ENCODE data around the gene SLC16A12. TPM values are rescaled to one million over a fixed set of nuclear protein-coding genes. Genes with fewer than 3 reads are reported as not detected.

The SLC16A12 gene
- total and polyA plus RNA-seq, 2 of the 13 experiments (the other 11 are each of a cell fraction or from before 2014, with no cell fraction given) = 0.02 TPM; not detected in 1

DNA sequence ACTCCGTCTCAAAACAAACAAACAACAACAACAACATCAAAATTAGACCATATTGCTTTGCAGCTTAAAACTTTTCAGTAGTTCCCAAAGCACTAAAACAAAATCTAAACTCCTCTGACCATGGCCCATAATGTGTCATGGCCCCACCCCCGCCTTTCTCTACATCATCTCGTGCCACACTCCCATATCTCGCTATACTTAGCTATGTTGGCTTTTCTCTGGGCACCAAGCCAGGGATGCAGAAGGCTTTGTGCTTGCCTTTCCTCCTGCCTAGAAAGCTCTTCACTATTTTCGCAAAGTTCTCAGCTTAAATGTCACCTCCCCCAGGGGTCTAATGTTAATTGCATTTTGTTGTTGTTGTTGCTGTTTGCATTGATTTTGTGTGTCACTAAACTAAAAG is 15.1 kb upstream of the SLC16A12 start:
- 41% methylated on average over 5 of the region's 5 CpGs for WGBS (ENCODE audit: low lambda C conversion rate)
- DNase-seq (ENCODE audit: low spot score) (no peak), FAIRE-seq (no peak), ATAC-seq (no peak)
- in situ Hi-C loops (cut with HindIII; ENCODE audit: extremely low pct_ligation_motif_present, low pct_unique_long_range_greater_than_20kb) = no loop called here
- H3K4me3 ChIP-seq (replicated peaks in 1 of 3; ENCODE audit: insufficient read depth in 1 of 3, low read depth in 2 of 3, low read length in 3 of 3) = no peak overlapping the region
- intact Hi-C loops (cut with micrococcal nuclease; ENCODE audit: unreplicated experiment) = loop anchor here (10.0 kb wide), 1 partner anchor 526 kb away; no protein-coding TSS in a partner anchor
- H3K27me3 ChIP-seq (ENCODE audit: control insufficient read depth in 1 of 2, insufficient read depth in 2 of 2, low read length in 2 of 2) = no peaks in the 10 kb centered on the region
- POLR2A ChIA-PET = no interaction called here
- no peak overlapping the region for H3K4me2 ChIP-seq (ENCODE audit: low read depth, low read length)
- no peak overlapping the region for H2AFZ ChIP-seq (ENCODE audit: low read length)
- H3K36me3 ChIP-seq (replicated peaks in 1 of 2; ENCODE audit: control insufficient read depth in 1 of 2, insufficient read depth in 2 of 2, low read length in 2 of 2) = no peaks in the 10 kb centered on the region
- CTCF ChIA-PET (ENCODE audit: low intra/inter-chr PET ratio, low total read pairs) = no interaction called here
- TF ChIP-seq KDM6A (CRISPR knock-in tag; IDR thresholded peaks at IDR 0.05; ENCODE audit: low read depth) = no peak
- no peak for TF ChIP-seq SMAD3 (CRISPR knock-in tag; IDR thresholded peaks at IDR 0.05)
- TF ChIP-seq ZNF10 (CRISPR knock-in tag; IDR thresholded peaks at IDR 0.05; ENCODE audit: borderline replicate concordance, low read depth) = no peak
- TF ChIP-seq, protein P1, sequence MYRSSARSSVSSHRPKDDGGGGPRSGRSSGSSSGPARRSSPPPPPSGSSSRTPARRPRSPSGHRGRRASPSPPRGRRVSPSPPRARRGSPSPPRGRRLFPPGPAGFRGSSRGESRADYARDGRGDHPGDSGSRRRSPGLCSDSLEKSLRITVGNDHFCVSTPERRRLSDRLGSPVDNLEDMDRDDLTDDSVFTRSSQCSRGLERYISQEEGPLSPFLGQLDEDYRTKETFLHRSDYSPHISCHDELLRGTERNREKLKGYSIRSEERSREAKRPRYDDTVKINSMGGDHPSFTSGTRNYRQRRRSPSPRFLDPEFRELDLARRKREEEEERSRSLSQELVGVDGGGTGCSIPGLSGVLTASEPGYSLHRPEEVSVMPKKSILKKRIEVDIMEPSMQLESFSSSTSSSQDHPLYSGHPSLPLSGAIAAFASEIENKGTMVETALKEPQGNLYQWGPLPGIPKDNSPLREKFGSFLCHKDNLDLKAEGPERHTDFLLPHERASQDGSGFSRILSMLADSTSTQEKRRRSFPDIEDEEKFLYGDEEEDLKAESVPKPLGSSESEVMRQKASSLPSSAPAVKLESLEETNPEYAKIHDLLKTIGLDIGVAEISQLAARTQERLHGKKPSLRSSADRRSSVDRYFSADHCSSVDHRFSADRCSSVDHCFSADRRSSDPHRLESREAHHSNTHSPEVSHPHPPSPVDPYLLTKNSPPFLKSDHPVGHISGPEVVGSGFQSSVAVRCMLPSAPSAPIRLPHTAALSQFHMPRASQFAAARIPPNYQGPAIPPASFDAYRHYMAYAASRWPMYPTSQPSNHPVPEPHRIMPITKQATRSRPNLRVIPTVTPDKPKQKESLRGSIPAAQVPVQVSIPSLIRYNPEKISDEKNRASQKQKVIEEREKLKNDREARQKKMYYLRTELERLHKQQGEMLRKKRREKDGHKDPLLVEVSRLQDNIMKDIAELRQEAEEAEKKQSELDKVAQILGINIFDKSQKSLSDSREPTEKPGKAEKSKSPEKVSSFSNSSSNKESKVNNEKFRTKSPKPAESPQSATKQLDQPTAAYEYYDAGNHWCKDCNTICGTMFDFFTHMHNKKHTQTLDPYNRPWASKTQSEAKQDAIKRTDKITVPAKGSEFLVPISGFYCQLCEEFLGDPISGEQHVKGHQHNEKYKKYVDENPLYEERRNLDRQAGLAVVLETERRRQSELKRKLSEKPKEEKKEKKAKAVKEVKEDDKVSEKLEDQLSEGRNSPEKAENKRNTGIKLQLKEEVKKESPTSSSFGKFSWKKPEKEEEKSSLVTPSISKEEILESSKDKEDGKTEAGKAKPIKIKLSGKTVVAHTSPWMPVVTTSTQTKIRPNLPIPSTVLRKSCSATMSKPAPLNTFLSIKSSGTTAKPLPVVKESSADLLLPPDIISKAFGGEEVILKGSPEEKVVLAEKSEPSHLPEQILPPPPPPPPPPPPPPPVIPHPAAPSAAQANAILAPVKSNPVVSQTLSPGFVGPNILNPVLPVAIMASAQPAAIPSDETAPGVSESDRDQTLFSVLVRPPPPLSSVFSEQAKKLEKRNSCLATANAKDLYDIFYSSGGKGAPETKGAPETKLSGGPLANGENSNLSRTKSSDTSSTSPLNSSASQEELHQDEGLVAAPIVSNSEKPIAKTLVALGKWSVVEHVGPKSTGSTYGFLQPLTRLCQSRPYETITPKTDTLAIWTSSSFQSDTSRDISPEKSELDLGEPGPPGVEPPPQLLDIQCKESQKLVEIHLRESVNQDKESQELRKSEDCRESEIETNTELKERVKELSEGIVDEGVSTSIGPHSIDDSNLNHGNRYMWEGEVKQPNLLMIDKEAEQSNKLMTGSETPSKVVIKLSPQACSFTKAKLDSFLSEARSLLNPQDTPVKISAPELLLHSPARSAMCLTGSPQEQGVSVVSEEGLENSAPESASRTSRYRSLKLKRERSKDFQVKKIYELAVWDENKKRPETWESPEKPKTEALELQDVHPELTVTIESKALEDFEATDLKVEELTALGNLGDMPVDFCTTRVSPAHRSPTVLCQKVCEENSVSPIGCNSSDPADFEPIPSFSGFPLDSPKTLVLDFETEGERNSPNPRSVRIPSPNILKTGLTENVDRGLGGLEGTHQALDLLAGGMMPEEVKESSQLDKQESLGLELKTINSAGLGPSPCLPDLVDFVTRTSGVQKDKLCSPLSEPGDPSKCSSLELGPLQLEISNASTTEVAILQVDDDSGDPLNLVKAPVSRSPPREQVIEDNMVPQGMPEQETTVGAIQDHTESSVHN (CRISPR knock-in tag; IDR thresholded peaks at IDR 0.05) = no peak
- TF ChIP-seq, protein P2, sequence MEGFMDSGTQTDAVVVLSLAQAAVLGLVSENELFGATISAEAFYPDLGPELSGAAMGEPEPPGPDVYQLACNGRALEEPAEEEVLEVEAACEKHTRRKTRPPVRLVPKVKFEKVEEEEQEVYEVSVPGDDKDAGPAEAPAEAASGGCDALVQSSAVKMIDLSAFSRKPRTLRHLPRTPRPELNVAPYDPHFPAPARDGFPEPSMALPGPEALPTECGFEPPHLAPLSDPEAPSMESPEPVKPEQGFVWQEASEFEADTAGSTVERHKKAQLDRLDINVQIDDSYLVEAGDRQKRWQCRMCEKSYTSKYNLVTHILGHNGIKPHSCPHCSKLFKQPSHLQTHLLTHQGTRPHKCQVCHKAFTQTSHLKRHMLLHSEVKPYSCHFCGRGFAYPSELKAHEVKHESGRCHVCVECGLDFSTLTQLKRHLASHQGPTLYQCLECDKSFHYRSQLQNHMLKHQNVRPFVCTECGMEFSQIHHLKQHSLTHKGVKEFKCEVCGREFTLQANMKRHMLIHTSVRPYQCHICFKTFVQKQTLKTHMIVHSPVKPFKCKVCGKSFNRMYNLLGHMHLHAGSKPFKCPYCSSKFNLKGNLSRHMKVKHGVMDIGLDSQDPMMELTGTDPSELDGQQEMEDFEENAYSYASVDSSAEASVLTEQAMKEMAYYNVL (CRISPR knock-in tag; IDR thresholded peaks at IDR 0.05; ENCODE audit: borderline replicate concordance) = no peak
- no peak for TF ChIP-seq ZNF282 (IDR thresholded peaks at IDR 0.05; ENCODE audit: partially characterized antibody)
- no peak for TF ChIP-seq HMGA1 (CRISPR knock-in tag; conservative IDR thresholded peaks at IDR 0.05)
- no peak overlapping the region for H3K9ac ChIP-seq (ENCODE audit: insufficient read depth, low read depth, low read length)
- H3K27ac ChIP-seq (ENCODE audit: extremely low read length, insufficient read depth, low read length) = no peak overlapping the region
- no peaks in the 10 kb centered on the region for H4K20me1 ChIP-seq (ENCODE audit: insufficient read depth, low read length)
- H3K79me2 ChIP-seq (ENCODE audit: insufficient read depth, low read length) = no peaks in the 10 kb centered on the region
- no peaks in the 10 kb centered on the region for H3K9me3 ChIP-seq (ENCODE audit: low read length)
- H3K4me1 ChIP-seq (ENCODE audit: insufficient read depth, low read length) = peaks cover 9% of the 10 kb centered on the region; the same call in 1 of the 2 replicates
- no TSS peak for BruUV-seq (replicated peaks)
